Lung microvascular endothelial cell (primary cell): Measurements from ENCODE around the gene RASA1. TPM values are rescaled to one million over a fixed set of nuclear protein-coding genes. Genes with fewer than 3 reads are reported as not detected.

Experiments
- DNase-seq, 2 donors: peaks; one replicate each; pipeline versions ENCODE4 v3.0.0 to v3.0.0-alpha.2; 2010; ENCODE audit warnings: low read depth in 2 of 2
- total RNA-seq: library from RNA; depleted of rRNA; stranded (reverse); fragments of >200 nt; gene quantifications from 2 replicates; pipeline ENCODE4 v1.2.1, GENCODE V29; 2014

Gene RASA1
- total RNA-seq, 1 donor from 2014 or later = 44.4 TPM

DNA sequence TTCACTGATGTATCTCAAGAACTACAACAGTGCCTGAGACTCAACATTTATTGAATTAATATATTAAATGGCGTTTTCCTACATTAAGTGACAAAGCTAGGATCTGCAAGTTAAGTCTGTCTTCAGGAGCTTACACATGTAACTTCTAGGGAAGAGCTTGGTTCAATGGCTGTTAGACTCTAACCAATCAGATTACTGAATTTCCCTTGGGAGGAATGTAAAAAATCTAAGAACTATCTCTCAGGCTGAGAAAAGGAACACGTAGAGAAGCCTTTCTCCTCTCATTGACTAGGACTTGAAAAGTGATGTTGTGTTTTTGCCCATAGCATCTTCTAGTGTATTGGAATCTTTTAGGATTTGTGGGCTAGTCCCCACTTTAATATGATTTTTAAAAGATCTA, 91.4 kb downstream of the RASA1 start:
- no peak for DNase-seq

DNA sequence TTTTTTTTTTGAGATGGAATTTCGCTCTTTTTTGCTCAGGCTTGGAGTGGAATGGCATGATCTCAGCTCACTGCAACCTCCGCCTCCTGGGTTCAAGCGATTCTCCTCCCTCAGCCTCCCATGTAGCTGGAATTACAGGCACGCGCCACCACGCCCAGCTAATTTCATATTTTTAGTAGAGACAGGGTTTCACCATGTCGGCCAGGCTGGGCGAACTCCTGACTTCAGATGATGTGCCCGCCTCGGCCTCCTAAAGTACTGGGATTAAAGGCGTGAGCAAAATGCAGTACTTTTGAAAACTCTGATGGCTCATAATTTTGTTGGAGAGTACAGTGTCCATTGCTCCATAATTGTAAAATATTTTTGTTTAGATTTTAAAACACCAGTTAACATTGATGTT, 92.4 kb downstream of the RASA1 start:
- DNase-seq = no peak

GRCh38 chr5:87361031-87361445, 93.4 kb downstream of the RASA1 start:
- DNase-seq = no peak

DNA sequence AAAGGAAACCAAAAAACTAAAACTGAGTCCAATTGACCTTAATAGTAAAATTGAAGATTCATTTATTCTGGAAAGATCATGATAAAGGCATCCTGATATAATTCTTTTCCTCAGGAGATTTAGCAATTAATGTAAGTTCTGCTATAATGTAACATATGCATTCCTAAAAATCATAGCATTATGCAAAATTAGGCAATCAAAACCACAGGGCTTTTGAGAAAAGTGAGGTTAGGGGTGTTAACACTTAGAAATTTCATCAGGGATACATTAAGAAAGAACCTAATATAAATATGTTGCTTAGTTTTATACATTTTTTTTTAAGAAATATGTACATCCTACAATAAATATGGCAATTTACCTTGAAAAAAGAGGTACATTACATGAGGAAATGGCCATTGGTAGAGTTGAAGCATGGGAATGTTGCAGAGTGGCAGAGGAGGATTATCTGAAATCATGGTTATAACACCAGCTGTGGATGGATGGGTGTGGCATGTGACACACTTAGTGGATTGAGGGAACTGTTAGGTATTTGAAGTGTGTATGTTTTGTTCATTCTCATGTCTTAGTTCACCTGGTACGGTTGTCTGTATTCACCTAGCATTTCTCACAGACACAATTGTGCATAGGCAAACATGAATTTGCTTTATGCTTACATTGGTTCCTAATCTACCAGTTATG, 94.0 kb downstream of the RASA1 start:
- DNase-seq = no peak

DNA sequence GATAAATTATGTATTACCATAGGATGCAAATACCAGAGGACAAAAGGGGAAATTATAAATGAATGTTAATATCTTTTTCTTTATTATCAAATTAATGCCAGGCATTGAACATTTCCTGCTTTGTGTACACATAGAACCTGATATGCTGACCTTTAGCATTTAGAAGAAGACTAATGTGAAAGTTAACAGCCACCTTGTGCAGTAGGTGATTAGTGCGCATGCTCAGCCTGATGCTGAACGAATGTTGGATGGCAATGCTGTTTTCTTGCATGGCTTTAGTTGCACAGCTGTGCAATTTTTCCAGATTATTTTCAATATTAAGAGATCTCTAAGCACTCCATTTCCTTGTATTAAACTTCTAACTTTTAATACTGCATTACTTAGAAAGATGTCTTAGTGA, 99.6 kb downstream of the RASA1 start:
- DNase-seq = no peak

DNA sequence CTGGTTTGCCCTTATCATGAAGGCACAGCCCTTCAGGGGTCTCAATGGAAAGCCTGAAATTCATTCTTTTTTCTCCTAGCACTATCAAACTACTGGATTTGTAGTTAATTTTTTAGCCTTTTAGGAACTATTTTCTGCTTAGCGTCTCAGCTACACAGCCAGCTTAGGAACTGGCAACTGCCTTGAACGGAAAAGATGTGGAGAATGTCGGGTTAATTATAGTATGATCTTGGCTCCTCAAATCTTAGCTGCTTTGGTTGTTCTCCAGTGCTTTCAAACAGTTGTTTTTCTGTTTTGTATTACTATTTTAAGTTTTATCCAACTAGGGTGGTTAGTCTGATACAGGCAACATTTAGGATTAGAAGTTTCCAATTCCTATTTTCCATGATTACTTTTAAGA, 100.9 kb downstream of the RASA1 start:
- no peak for DNase-seq

DNA sequence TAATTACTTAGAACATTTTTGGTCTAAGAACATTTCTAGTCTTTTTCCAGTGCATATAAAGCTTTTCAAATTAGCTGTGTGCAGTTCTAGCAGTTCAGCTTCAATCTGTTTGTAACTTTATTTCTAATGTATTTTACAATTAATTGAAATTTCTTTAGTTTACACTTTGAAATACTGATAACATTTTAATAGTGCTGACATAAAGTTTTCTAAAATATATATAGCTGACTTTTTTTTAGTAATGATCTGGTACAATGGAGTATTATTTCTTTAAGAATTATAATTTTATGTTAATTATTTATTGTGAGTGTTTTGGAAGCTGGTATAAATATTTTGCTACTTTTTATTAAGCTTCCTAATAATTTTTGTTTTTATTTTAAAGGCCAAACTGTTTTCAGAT, 101.7 kb downstream of the RASA1 start:
- no peak for DNase-seq

GRCh38 chr5:87372705-87373104, 105.0 kb downstream of the RASA1 start:
- no peak for DNase-seq

- DNase-seq = no peak
Observed at GRCh38 chr5:87382224-87382623, 114.5 kb downstream of the RASA1 start.

- no peak for DNase-seq
Observed at GRCh38 chr5:87383216-87383615, 115.5 kb downstream of the RASA1 start.

DNA sequence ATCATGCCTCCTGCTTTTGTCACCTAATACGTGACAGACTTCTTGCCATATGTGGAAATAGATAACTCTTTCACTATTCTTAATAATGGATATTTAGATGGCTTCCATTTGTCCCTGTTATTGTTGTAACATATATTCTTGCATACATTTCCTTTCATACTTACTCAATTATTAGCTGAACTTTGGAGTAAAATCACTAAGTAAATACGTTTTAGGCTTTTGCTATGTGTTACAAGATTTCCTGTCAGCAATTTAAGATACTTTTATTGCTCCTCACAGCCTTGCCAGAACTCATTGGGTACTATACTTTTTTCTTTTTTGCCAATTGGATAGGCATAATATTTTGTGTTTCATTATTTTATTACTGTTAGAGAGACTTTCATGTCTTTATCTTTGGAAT, 118.1 kb downstream of the RASA1 start:
- DNase-seq = no peak

DNA sequence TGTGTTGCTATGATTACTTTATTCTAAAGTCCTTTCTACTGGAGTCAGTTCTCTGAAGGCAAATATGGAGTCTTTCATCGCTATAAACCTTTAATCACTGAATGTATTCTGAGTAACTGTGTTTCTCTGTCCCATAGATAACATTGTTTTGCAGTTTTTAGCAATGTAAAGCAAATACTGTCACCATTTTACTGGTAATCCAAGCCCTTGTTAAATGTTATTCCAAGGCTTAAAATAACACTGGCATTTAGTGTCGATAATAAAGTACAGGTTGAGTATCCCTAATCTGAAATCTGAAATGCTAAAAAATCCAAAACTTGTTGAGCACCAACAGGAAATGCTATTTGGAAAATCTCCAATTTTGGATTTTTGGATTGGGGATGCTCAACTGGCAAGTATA, 120.4 kb downstream of the RASA1 start:
- no peak for DNase-seq

- DNase-seq = no peak
Observed at GRCh38 chr5:87389296-87390034, 121.8 kb downstream of the RASA1 start.

DNA sequence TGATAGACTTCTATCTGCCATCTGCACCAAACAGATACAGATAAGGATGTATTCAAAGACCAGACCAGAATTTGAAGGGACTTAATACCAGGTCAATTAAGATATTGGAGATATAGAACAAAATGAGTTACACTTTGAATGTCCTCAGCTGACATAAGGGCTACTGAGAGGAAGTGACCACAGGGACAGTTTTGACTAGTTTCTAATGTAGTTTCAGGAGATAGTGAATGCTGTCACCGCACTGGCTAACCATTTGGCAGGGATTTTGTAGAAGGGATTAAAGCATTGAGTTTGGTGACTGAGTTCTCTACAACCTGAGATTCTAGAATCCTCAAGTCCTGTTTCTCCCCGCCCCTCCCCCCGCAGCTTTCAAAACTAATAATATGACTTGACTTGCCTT, 122.4 kb downstream of the RASA1 start:
- DNase-seq = no peak

GRCh38 chr5:87390576-87391199, 123.0 kb downstream of the RASA1 start:
- no peak for DNase-seq

GRCh38 chr5:87392170-87392569, 124.5 kb downstream of the RASA1 start:
- DNase-seq = no peak

- DNase-seq = no peak
Observed at GRCh38 chr5:87392801-87393200, 125.1 kb downstream of the RASA1 start.

DNA sequence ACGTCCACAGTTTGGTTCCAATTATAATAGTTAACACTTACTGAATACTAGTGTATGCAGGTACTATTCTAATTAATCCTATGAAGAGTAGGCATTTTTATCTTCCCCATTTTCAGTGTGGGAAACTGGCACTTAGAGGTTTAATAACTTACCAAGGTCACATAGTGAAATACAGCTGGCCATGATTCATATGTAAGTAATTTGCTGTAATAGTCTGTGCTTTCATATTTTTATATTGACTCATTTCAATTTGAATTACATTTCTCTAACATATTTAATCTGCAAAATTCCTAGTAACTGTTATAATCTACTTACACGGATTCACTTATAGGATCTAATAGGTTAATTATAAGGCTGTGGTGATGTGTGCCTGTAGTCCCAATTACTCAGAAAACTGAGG, 125.6 kb downstream of the RASA1 start:
- DNase-seq = peak; percentile 26 to 85

DNA sequence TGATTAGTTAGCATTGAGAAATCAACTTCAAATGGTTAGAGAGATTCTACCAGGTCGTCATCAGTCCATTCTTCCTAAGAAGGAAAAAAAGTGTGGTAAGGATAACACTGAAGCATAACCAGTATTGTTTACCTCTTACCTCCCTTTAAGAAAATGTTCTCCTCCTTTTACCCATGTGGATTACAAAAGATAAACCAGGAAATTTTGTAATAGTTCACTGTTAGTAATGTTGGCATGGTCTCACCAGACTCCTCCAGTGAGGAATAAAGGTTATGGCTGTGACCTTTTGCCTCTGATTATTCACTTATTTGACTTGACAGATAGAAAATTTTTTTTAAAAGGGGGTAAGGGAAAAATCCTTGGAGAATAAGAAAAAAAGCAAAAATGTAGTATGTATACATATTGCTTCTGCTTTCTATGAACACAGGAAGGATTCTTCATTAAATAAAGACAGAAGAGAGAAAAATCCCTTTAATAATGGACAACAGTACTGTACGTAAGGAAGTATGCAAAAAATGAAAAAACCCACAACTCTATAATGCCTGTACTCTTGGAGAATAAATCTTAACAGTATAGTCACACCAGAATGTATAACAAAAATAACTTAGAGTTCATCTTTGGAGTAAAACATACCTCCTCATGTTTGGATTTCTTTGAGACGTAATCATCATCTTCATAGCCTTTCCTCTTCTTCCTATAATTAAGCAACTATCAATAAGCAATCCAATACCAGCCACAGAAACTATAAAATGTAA, 126.9 kb downstream of the RASA1 start:
- DNase-seq = peak in 1 of 2 donors; percentile 58

DNA sequence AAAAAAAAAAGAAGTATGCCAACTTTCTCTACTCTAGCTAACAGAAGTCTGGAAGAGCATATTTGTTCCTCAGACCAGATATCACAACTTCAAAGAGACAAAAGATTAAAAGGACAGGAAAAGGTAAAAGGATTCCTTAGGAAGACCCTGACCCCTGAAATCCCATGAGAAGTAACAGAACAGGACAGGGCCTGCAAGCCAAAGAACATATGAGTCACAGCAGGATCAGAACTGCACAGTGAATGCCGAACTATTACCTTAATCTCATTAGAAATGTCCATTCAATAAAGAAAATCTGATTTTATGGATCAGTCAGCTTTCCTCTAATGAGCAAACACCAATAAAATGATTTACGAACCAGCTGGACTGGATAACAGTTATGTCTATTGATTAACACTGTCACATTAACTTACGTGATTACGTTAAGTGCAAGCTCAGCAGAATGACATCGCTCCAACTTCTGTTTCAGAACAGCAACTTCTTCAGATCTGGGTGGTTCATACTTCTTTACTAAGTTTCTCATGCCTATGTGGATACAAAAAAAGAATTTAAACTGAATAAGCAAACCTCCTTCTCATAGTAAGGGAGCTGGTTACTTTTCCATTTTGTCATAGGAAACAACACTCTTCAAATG, 131.4 kb downstream of the RASA1 start:
- peak in 1 of 2 donors; percentile 14 for DNase-seq

DNA sequence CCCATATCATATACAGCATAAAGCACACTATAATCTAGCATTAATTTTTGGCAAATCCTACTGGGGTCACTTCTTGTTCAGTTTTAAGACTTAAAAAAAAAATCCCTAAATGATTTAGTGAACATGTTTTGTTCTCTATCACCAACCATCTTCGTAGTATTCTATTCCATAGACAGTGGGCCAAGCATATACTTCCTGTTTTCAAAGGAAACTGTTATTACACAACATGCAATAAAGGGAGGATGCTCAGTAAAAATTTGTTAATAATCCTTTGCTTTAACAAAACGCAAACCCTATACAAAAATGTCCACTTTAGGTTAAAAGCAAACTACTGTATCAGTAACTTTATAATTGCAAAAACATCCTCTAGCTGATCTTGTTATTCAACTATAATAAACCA, 132.0 kb downstream of the RASA1 start:
- DNase-seq = peak in 1 of 2 donors; percentile 9
